Endothelial cell of umbilical vein (primary cell): ENCODE results near the gene SLC2A11. TPM values are rescaled to one million over a fixed set of nuclear protein-coding genes. Genes with fewer than 3 reads are reported as not detected.

Experiments used
- BruUV-seq: library from RNA; stranded (reverse); fragments of 400-500 nt; replicated peaks from 2 replicates; lab custom pipeline; 2021; lab: Mats Ljungman, UMichigan
- CTCF ChIA-PET: fragments of 300-600, 350-600 bp; sonication (Branson Sonifier 250); formaldehyde crosslinking; loops from one replicate; lab custom pipeline; 2021; ENCODE audit warnings: antibody characterized with exemption, inconsistent platforms; lab: Charles Lee
- POLR2A ChIA-PET: fragments of 300-600, 350-600 bp; sonication (Branson Sonifier 250); formaldehyde crosslinking; loops from one replicate; lab custom pipeline; 2021; ENCODE audit warnings: antibody characterized with exemption, inconsistent platforms; lab: Charles Lee
- DNase-seq: peaks from one replicate; pipeline ENCODE4 v3.0.0-alpha.2; 2011; ENCODE audit warnings: low read depth, low spot score
- FAIRE-seq: peaks from 2 replicates; lab custom pipeline; 2011; peaks lifted over from hg19 to GRCh38; lab: Jason Lieb, UNC
- H2AFZ ChIP-seq: 2 replicates; pipeline ENCODE4 v1.6.0; 2012; ENCODE audit warnings: low read depth, low read length, control low read depth, inconsistent platforms
- H3K27ac ChIP-seq: 2 replicates; pipeline ENCODE4 v1.5.1; 2011; ENCODE audit warnings: low read depth, mild to moderate bottlenecking, control low read depth, low read length, moderate library complexity; ENCODE audit not compliant: insufficient read depth
- H3K27me3 ChIP-seq, 2 experiments: 2 replicates each; pipeline versions ENCODE4 v1.6.0 to v1.6.1; 2011; ENCODE audit warnings: low read length in 2 of 2, mixed read lengths in 1 of 2; ENCODE audit not compliant: control insufficient read depth in 2 of 2, insufficient read depth in 2 of 2
- H3K36me3 ChIP-seq, 2 experiments: 2 replicates in 1 of 2; 3 replicates in 1 of 2; pipeline ENCODE4 v1.5.1; 2011; ENCODE audit warnings: low read length in 2 of 2, mild to moderate bottlenecking in 1 of 2, moderate library complexity in 1 of 2; ENCODE audit not compliant: control insufficient read depth in 2 of 2, insufficient read depth in 2 of 2; ENCODE audit errors: extremely low read depth in 1 of 2
- H3K4me1 ChIP-seq: 3 replicates; pipeline ENCODE4 v1.5.1; 2011; ENCODE audit warnings: mild to moderate bottlenecking, low read length; ENCODE audit not compliant: control insufficient read depth, insufficient read depth; ENCODE audit errors: extremely low read depth
- H3K4me2 ChIP-seq: 2 replicates; pipeline ENCODE4 v1.6.1; 2011; ENCODE audit warnings: low read length, control low read depth, mixed read lengths; ENCODE audit not compliant: insufficient read depth
- H3K4me3 ChIP-seq, 3 experiments: fragments of 200-600 bp in 1 of 3; sonication (generic), shearing (Covaris generic) in 1 of 3; replicated peaks in 1 of 3; 2 replicates each; pipeline ENCODE4 v1.5.1; 2011 to 2016; ENCODE audit warnings: control low read depth in 3 of 3, low read length in 3 of 3, mild to moderate bottlenecking in 2 of 3, inconsistent platforms in 1 of 3, low read depth in 1 of 3, moderate library complexity in 1 of 3; ENCODE audit not compliant: insufficient read depth in 1 of 3
- H3K79me2 ChIP-seq: 2 replicates; pipeline ENCODE4 v1.6.0; 2012; ENCODE audit warnings: low read length, inconsistent platforms; ENCODE audit not compliant: control insufficient read depth, insufficient read depth
- H3K9ac ChIP-seq: replicated peaks from 2 replicates; pipeline ENCODE3; 2011; ENCODE audit warnings: low read length, control low read depth; ENCODE audit not compliant: insufficient read depth; ENCODE audit errors: extremely low read depth
- H3K9me1 ChIP-seq: replicated peaks from 3 replicates; pipeline ENCODE4 v1.6.0; 2011; ENCODE audit warnings: mild to moderate bottlenecking, low read length; ENCODE audit not compliant: control insufficient read depth, insufficient read depth; ENCODE audit errors: extremely low read depth
- H3K9me3 ChIP-seq: replicated peaks from 2 replicates; pipeline ENCODE4 v1.5.1; 2012; ENCODE audit warnings: low read length, inconsistent platforms; ENCODE audit not compliant: control insufficient read depth, insufficient read depth
- H4K20me1 ChIP-seq: replicated peaks from 2 replicates; pipeline ENCODE3; 2011; ENCODE audit warnings: mild to moderate bottlenecking, low read length; ENCODE audit not compliant: control insufficient read depth, insufficient read depth; ENCODE audit errors: extremely low read depth
- CTCF ChIP-seq, 2 donors: IDR thresholded peaks; 1 replicate in 1 of 2; 2 replicates in 1 of 2; pipeline ENCODE4 v1.5.1; 2011; ENCODE audit warnings: low read length in 2 of 2, mild to moderate bottlenecking in 2 of 2, moderate library complexity in 2 of 2, control low read depth in 1 of 2, inconsistent platforms in 1 of 2, low read depth in 1 of 2; ENCODE audit not compliant: insufficient read depth in 1 of 2; ENCODE audit errors: extremely low read depth in 1 of 2
- EZH2 ChIP-seq: IDR thresholded peaks from 2 replicates; pipeline ENCODE4 v1.6.1; 2012; ENCODE audit warnings: borderline replicate concordance, low read depth, mild to moderate bottlenecking, moderate library complexity, low read length, inconsistent platforms; ENCODE audit not compliant: severe bottlenecking
- FOS ChIP-seq: IDR thresholded peaks from 2 replicates; pipeline ENCODE4 v1.6.1; 2011; ENCODE audit warnings: mild to moderate bottlenecking, low read length, moderate library complexity, borderline replicate concordance; ENCODE audit not compliant: insufficient read depth
- GATA2 ChIP-seq: IDR thresholded peaks from 2 replicates; pipeline ENCODE4 v1.7.0; 2011; ENCODE audit warnings: low read depth, mild to moderate bottlenecking, moderate library complexity, mixed read lengths, low read length; ENCODE audit not compliant: insufficient read length, insufficient read depth
- JUN ChIP-seq: IDR thresholded peaks from 2 replicates; pipeline ENCODE4 v1.6.1; 2011; ENCODE audit warnings: borderline replicate concordance, low read depth; ENCODE audit not compliant: insufficient read length, insufficient read depth
- MYC ChIP-seq: IDR thresholded peaks from one replicate; pipeline ENCODE4 v1.6.1; 2011; ENCODE audit warnings: mild to moderate bottlenecking, low read depth, low read length
- POLR2A ChIP-seq: IDR thresholded peaks from 2 replicates; pipeline ENCODE4 v1.6.1; 2012; ENCODE audit warnings: low read depth, mild to moderate bottlenecking, control low read depth, low read length
- POLR2AphosphoS5 ChIP-seq: IDR thresholded peaks from 2 replicates; pipeline ENCODE4 v1.6.1; 2012; ENCODE audit warnings: low read depth, mild to moderate bottlenecking, control low read depth, low read length, moderate library complexity; ENCODE audit not compliant: insufficient read depth
- dilution Hi-C: fragments of 300-500 bp; cut with MboI; formaldehyde crosslinking; loops from one replicate; pipeline ENCODE4 v1.15.0; 2019; ENCODE audit warnings: low sequenced_read_pairs; ENCODE audit not compliant: extremely low pct_ligation_motif_present
- intact Hi-C: fragments of 100-400 bp; cut with micrococcal nuclease; formaldehyde crosslinking; loops from one replicate; pipeline ENCODE4 v1.10.0; 2022
- polyA plus RNA-seq, 4 experiments: library from polyadenylated mRNA; depleted of rRNA in 3 of 4; stranded (reverse) in 3 of 4; unstranded in 1 of 4; fragments of >200 nt; gene quantifications; 2 replicates each; pipeline versions ENCODE4 v1.2.1 to v1.2.3, GENCODE V29; 2011 to 2012; ENCODE audit warnings: missing spikeins in 1 of 4
- total RNA-seq: library from RNA; stranded (reverse); gene quantifications from 2 replicates; pipeline ENCODE4 v1.2.3, GENCODE V29; 2021
- TF ChIP-seq, protein P1 (sequence below): IDR thresholded peaks from 2 replicates; pipeline ENCODE4 v1.6.1; 2011; ENCODE audit not compliant: insufficient read depth, insufficient read length

SLC2A11 gene
- total and polyA plus RNA-seq, 2 donors (not counting 3 experiments of a cell fraction or from before 2014, with no cell fraction given): 4.2 to 4.6 TPM

- Histone ChIP-seq H4K20me1 (no peaks in the 10 kb centered on the region), H3K9ac (no peak overlapping the region), H3K9me1 (no peaks in the 10 kb centered on the region), H3K27ac (no peak overlapping the region), H3K79me2 (no peaks in the 10 kb centered on the region), H2AFZ (no peak overlapping the region), H3K4me2 (no peak overlapping the region), H3K27me3 (peaks cover under 1 to 9% of the 10 kb centered on the region in 2 experiments), H3K4me3 (no peak overlapping the region), H3K36me3 (peaks cover 0 to 2% of the 10 kb centered on the region in 2 experiments), H3K9me3 (no peaks in the 10 kb centered on the region), H3K4me1 (peaks cover 12% of the 10 kb centered on the region)
- DNase-seq (no peak), FAIRE-seq (no peak)
- no peak for TF ChIP-seq POLR2AphosphoS5
- no peak for TF ChIP-seq GATA2
- no peak for TF ChIP-seq JUN
- POLR2A ChIA-PET: interaction anchor here (0.5 kb wide), 1 partner anchor 16 kb away, joined by 4 read pairs; the partner anchor contains the start of gene MIF
- intact Hi-C loops: no loop called here
- dilution Hi-C loops: no loop called here
- no TSS peak for BruUV-seq
- CTCF ChIA-PET: interaction anchor here (0.6 kb wide), 1 partner anchor 16 kb away, joined by 3 read pairs; the partner anchor contains the start of gene MIF
Observed at GRCh38 chr22:23910496-23911190, 53.0 kb downstream of the SLC2A11 start.

GRCh38 chr22:23911318-23911980 is 53.8 kb downstream of the SLC2A11 start:
- FAIRE-seq (no peak), DNase-seq (no peak)
- peaks cover 0 to 2% of the 10 kb centered on the region in 2 experiments for H3K36me3 ChIP-seq
- TF ChIP-seq CTCF (IDR thresholded peaks at IDR 0.05; ENCODE audit: extremely low read depth in 1 of 2, insufficient read depth in 1 of 2, low read depth in 1 of 2, low read length in 2 of 2) (no peak), POLR2AphosphoS5 (no peak), JUN (no peak), FOS (no peak), GATA2 (no peak), MYC (no peak), POLR2A (no peak), EZH2 (no peak)
- TF ChIP-seq, protein P1, sequence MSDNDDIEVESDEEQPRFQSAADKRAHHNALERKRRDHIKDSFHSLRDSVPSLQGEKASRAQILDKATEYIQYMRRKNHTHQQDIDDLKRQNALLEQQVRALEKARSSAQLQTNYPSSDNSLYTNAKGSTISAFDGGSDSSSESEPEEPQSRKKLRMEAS: no peak
- peaks cover 0 to 9% of the 10 kb centered on the region in 2 experiments for H3K27me3 ChIP-seq
- no peak overlapping the region for H3K9ac ChIP-seq
- BruUV-seq: no TSS peak
- no peaks in the 10 kb centered on the region for H3K9me3 ChIP-seq
- no peak overlapping the region for H3K27ac ChIP-seq
- no peaks in the 10 kb centered on the region for H4K20me1 ChIP-seq
- H3K9me1 ChIP-seq: no peaks in the 10 kb centered on the region
- intact Hi-C loops: no loop called here
- no peak overlapping the region for H3K4me2 ChIP-seq
- peaks cover 12% of the 10 kb centered on the region for H3K4me1 ChIP-seq
- H3K4me3 ChIP-seq: no peak overlapping the region
- dilution Hi-C loops: no loop called here
- POLR2A ChIA-PET: no interaction called here
- H3K79me2 ChIP-seq: no peaks in the 10 kb centered on the region
- no peak overlapping the region for H2AFZ ChIP-seq
- CTCF ChIA-PET: interaction anchor here (0.6 to 0.9 kb wide), 2 partner anchors 17 to 62 kb away, joined by 3 read pairs; partner anchors contain the start of gene MIF
